K562 (cell line): ENCODE measurements around the gene LMOD1. TPM values are rescaled to one million over a fixed set of nuclear protein-coding genes. Genes with fewer than 3 reads are reported as not detected.

Experiments
- ATAC-seq: fragments of 200-7000 bp; cut with Tn5 transposase; 3 replicates; pipeline ENCODE4 v1.9.1; 2020; ENCODE audit warnings: moderate library complexity
- BruUV-seq: library from RNA; stranded (reverse); fragments of 400-500 nt; replicated peaks from 2 replicates; lab custom pipeline; 2021; lab: Mats Ljungman, UMichigan
- CTCF ChIA-PET: fragments of 300-600 bp; formaldehyde crosslinking; extraction: SDS; loops from one replicate; lab custom pipeline; 2021; ENCODE audit warnings: low intra/inter-chr PET ratio; lab: Yijun Ruan, JAX
- POLR2A ChIA-PET: fragments of 300-600, 350-650 bp; sonication (Branson Sonifier 250); formaldehyde crosslinking; extraction: SDS; loops from one replicate; lab custom pipeline; 2021; ENCODE audit warnings: antibody characterized with exemption, inconsistent platforms; lab: Yijun Ruan, JAX
- DNase-seq, 4 experiments: peaks; one replicate each; pipeline versions ENCODE4 v3.0.0 to v3.0.0-alpha.2; 2011 to 2018; ENCODE audit warnings: low spot score in 3 of 4, mixed read lengths in 3 of 4; ENCODE audit errors: extremely low read depth in 1 of 4
- FAIRE-seq: peaks from 2 replicates; lab custom pipeline; 2011; peaks lifted over from hg19 to GRCh38; lab: Jason Lieb, UNC
- H2AFZ ChIP-seq: 2 replicates; pipeline ENCODE4 v1.6.0; 2011; ENCODE audit warnings: low read depth, low read length, control low read depth, inconsistent platforms
- H3K27ac ChIP-seq: fragments of 200-600 bp; 3 replicates; pipeline ENCODE4 v1.8.0; 2011; ENCODE audit warnings: low read depth, mild to moderate bottlenecking, control low read depth, inconsistent platforms, low read length, moderate library complexity, mixed read lengths; ENCODE audit errors: extremely low read depth
- H3K27me3 ChIP-seq, 2 experiments: fragments of 300-600 bp in 1 of 2; 2 replicates in 1 of 2; 3 replicates in 1 of 2; pipeline versions ENCODE4 v1.6.0 to v1.8.0; 2011; ENCODE audit warnings: inconsistent platforms in 2 of 2, low read length in 2 of 2, mild to moderate bottlenecking in 1 of 2, mixed read lengths in 1 of 2, moderate library complexity in 1 of 2; ENCODE audit not compliant: control insufficient read depth in 2 of 2, insufficient read depth in 2 of 2
- H3K36me3 ChIP-seq: fragments of 300-600 bp; 3 replicates; pipeline ENCODE4 v1.8.0; 2011; ENCODE audit warnings: mild to moderate bottlenecking, low read length, inconsistent platforms; ENCODE audit not compliant: control insufficient read depth, insufficient read depth
- H3K4me1 ChIP-seq, 2 experiments: fragments of 200-600 bp in 1 of 2; replicated peaks in 1 of 2; 2 replicates in 1 of 2; 3 replicates in 1 of 2; pipeline versions ENCODE4 v1.5.1 to v1.8.0; 2011; ENCODE audit warnings: inconsistent platforms in 2 of 2, low read length in 2 of 2, mild to moderate bottlenecking in 1 of 2, mixed read lengths in 1 of 2, moderate library complexity in 1 of 2; ENCODE audit not compliant: control insufficient read depth in 2 of 2, insufficient read depth in 2 of 2
- H3K4me2 ChIP-seq: 2 replicates; pipeline ENCODE4 v1.6.1; 2011; ENCODE audit warnings: low read length, control low read depth, inconsistent platforms, mixed read lengths; ENCODE audit not compliant: insufficient read depth
- H3K4me3 ChIP-seq: fragments of 200-600 bp; sonication (generic), shearing (Covaris generic); 2 replicates; pipeline ENCODE4 v1.5.1; 2016; ENCODE audit warnings: control low read depth, inconsistent platforms
- H3K79me2 ChIP-seq: fragments of 200-600 bp; 3 replicates; pipeline ENCODE4 v1.8.0; 2011; ENCODE audit warnings: low read length, inconsistent platforms; ENCODE audit not compliant: control insufficient read depth, insufficient read depth
- H3K9ac ChIP-seq, 2 experiments: 2 replicates each; pipeline versions ENCODE4 v1.6.0 to v1.6.1; 2011; ENCODE audit warnings: low read depth in 2 of 2, low read length in 2 of 2, control low read depth in 1 of 2, inconsistent platforms in 1 of 2, mild to moderate bottlenecking in 1 of 2, mixed read lengths in 1 of 2; ENCODE audit not compliant: insufficient read depth in 1 of 2
- H3K9me1 ChIP-seq: one replicate; pipeline ENCODE4 v1.6.0; 2011; ENCODE audit warnings: inconsistent platforms, mild to moderate bottlenecking, low read length, moderate library complexity; ENCODE audit not compliant: control insufficient read depth, insufficient read depth
- H3K9me3 ChIP-seq: replicated peaks from 2 replicates; pipeline ENCODE4 v1.5.1; 2011; ENCODE audit warnings: low read depth, low read length, inconsistent platforms; ENCODE audit not compliant: control insufficient read depth, insufficient read depth
- H4K20me1 ChIP-seq: replicated peaks from 2 replicates; pipeline ENCODE4 v1.6.1; 2011; ENCODE audit warnings: low read length, inconsistent platforms, mixed read lengths; ENCODE audit not compliant: control insufficient read depth, insufficient read depth
- CBFA2T3 ChIP-seq: fragments of 450-650 bp; IDR thresholded peaks from 2 replicates; pipeline ENCODE4 v1.6.1; 2017
- DPF2 ChIP-seq: fragments of 450-650 bp; IDR thresholded peaks from 2 replicates; pipeline ENCODE4 v1.6.1; 2016
- HDAC1 ChIP-seq, 2 experiments: fragments of 450-650 bp; IDR thresholded peaks; 2 replicates each; pipeline ENCODE4 v1.6.1; 2016 to 2017; ENCODE audit warnings: inconsistent platforms in 1 of 2, mild to moderate bottlenecking in 1 of 2, moderate library complexity in 1 of 2
- IRF1 ChIP-seq: sonication (generic); formaldehyde crosslinking; IDR thresholded peaks from 2 replicates; pipeline ENCODE4 v1.8.0; 2022; ENCODE audit warnings: missing genetic modification reagents, mild to moderate bottlenecking, borderline replicate concordance
- THRAP3 ChIP-seq: fragments of 450-650 bp; IDR thresholded peaks from 2 replicates; pipeline ENCODE4 v1.6.1; 2016; ENCODE audit warnings: mild to moderate bottlenecking, inconsistent platforms, borderline replicate concordance
- TRIM24 ChIP-seq, 2 experiments: fragments of 450-650 bp; IDR thresholded peaks; 2 replicates each; pipeline ENCODE4 v1.6.1; 2016
- TRIM25 ChIP-seq: fragments of 450-650 bp; IDR thresholded peaks from 2 replicates; pipeline ENCODE4 v1.7.0; 2016; ENCODE audit warnings: borderline replicate concordance
- ZBTB17 ChIP-seq: fragments of 450-650 bp; formaldehyde crosslinking; IDR thresholded peaks from 2 replicates; pipeline ENCODE4 v1.4.0; 2020; ENCODE audit warnings: mild to moderate bottlenecking
- ZNF431 ChIP-seq: sonication (generic); formaldehyde crosslinking; IDR thresholded peaks from 2 replicates; pipeline ENCODE4 v1.8.0; 2022; ENCODE audit warnings: mild to moderate bottlenecking, missing genetic modification reagents
- WGBS: fragments of 100-300 bp; shearing (Covaris generic); methylation state at CpG from one replicate; pipeline ENCODE4 v1.1.6; 2016; ENCODE audit warnings: low coverage, mixed read lengths; ENCODE audit not compliant: insufficient coverage; ENCODE audit errors: missing lambda C conversion rate; 5-methylcytosine and 5-hydroxymethylcytosine counted together
- in situ Hi-C: fragments of 300-500 bp; cut with MboI; formaldehyde crosslinking; loops from 4 replicates; pipeline ENCODE4 v1.15.0; 2018; ENCODE audit warnings: inconsistent platforms, mixed read lengths
- intact Hi-C: fragments of 100-400 bp; cut with micrococcal nuclease; formaldehyde crosslinking; loops from 2 replicates; pipeline ENCODE4 v1.14.2; 2022
- polyA plus RNA-seq, 8 experiments: library from polyadenylated mRNA; depleted of rRNA in 4 of 8; stranded (reverse) in 5 of 8; unstranded in 3 of 8; fragments of >200 nt; fragmentation: Nextera tagmentation in 2 of 8; fragmentation: Illumina TruSeq in 1 of 8; extraction: Ambion mirVana in 2 of 8; extraction: Trizol in 1 of 8; gene quantifications; 2 replicates each; pipeline versions ENCODE4 v1.2.1 to v1.2.3, GENCODE V29; 2011 to 2014; ENCODE audit warnings: inconsistent platforms in 1 of 8, missing spikeins in 1 of 8
- total RNA-seq, 7 experiments: library from RNA; depleted of rRNA in 6 of 7; stranded (reverse); fragments of >200 nt in 6 of 7; fragmentation: Illumina TruSeq in 2 of 7; extraction: Trizol in 2 of 7; gene quantifications; 2 replicates each; pipeline versions ENCODE4 v1.2.1 to v1.2.3, GENCODE V29; 2011 to 2021; ENCODE audit warnings: low replicate concordance in 1 of 7
- TF ChIP-seq, protein P1 (sequence below): sonication (generic); formaldehyde crosslinking; IDR thresholded peaks from 2 replicates; pipeline ENCODE4 v1.8.1; 2023; ENCODE audit warnings: mild to moderate bottlenecking, missing genetic modification reagents
- TF ChIP-seq, protein P2 (sequence below): fragments of 250-450 bp; sonication (Bioruptor Pico); IDR thresholded peaks from 2 replicates; pipeline ENCODE4 v1.4.0; 2020; ENCODE audit warnings: mild to moderate bottlenecking
- TF ChIP-seq, protein P3 (sequence below): fragments of 450-650 bp; IDR thresholded peaks from 2 replicates; pipeline ENCODE4 v1.6.1; 2016; ENCODE audit warnings: borderline replicate concordance

The LMOD1 gene
- total and polyA plus RNA-seq, 9 of the 15 experiments (the other 6 are each of a cell fraction or from before 2014, with no cell fraction given) = 0.03 to 0.54 (median 0.38) TPM; not detected in 1

GRCh38 chr1:201968202-201968925 lies 22.0 kb upstream of the LMOD1 start:
- POLR2A ChIA-PET = interaction anchor here (0.6 to 2.4 kb wide), 15 partner anchors 11 to 439 kb away, joined by 3 to 9 read pairs (median 3); partner anchors contain the start of genes RNPEP and TIMM17A
- H2AFZ ChIP-seq = no peak overlapping the region
- H3K9me3 ChIP-seq = no peaks in the 10 kb centered on the region
- CTCF ChIA-PET = interaction anchor here (1.0 kb wide), 1 partner anchor 73 kb away, joined by 3 read pairs; no protein-coding TSS in a partner anchor
- H3K4me3 ChIP-seq = no peak overlapping the region
- DNase-seq = no peak
- no peak for FAIRE-seq
- peaks cover 68% of the 10 kb centered on the region for H3K36me3 ChIP-seq
- no peak overlapping the region for H3K27ac ChIP-seq
- intact Hi-C loops (loop anchor here (2.0 kb wide), 1 partner anchor 14 kb away; the partner anchor contains the start of gene TIMM17A), in situ Hi-C loops (no loop called here)
- no TSS peak for BruUV-seq
- H4K20me1 ChIP-seq = no peaks in the 10 kb centered on the region; the same call in none of the 2 replicates
- no peaks in the 10 kb centered on the region for H3K9me1 ChIP-seq
- H3K79me2 ChIP-seq = peaks cover 26% of the 10 kb centered on the region
- 63% methylated on average over 16 of the region's 16 CpGs for WGBS
- ATAC-seq = no peak
- no peaks in the 10 kb centered on the region; a peak in 1 of 5 replicates for H3K4me1 ChIP-seq
- H3K9ac ChIP-seq = no peak overlapping the region
- no peaks in the 10 kb centered on the region for H3K27me3 ChIP-seq
- H3K4me2 ChIP-seq = no peak overlapping the region
- TF ChIP-seq, protein P1, sequence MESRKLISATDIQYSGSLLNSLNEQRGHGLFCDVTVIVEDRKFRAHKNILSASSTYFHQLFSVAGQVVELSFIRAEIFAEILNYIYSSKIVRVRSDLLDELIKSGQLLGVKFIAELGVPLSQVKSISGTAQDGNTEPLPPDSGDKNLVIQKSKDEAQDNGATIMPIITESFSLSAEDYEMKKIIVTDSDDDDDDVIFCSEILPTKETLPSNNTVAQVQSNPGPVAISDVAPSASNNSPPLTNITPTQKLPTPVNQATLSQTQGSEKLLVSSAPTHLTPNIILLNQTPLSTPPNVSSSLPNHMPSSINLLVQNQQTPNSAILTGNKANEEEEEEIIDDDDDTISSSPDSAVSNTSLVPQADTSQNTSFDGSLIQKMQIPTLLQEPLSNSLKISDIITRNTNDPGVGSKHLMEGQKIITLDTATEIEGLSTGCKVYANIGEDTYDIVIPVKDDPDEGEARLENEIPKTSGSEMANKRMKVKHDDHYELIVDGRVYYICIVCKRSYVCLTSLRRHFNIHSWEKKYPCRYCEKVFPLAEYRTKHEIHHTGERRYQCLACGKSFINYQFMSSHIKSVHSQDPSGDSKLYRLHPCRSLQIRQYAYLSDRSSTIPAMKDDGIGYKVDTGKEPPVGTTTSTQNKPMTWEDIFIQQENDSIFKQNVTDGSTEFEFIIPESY (CRISPR knock-in tag) = peak; percentile 87
- TF ChIP-seq ZBTB17 (CRISPR knock-in tag) (no peak), TRIM24 (IDR thresholded peaks at IDR 0.05) (no peak), CBFA2T3 (0 out of 2 replicates have a peak, but pooled peaks have one; percentile 20), ZNF431 (CRISPR knock-in tag) (0 out of 2 replicates have a peak, but pooled peaks have one; percentile 36), HDAC1 (IDR thresholded peaks at IDR 0.05) (peak in 1 of 2 experiments; percentile 78; a peak in 1 of 4 replicates), IRF1 (0 out of 2 replicates have a peak, but pooled peaks have one; percentile 57), THRAP3 (no peak), TRIM25 (no peak), DPF2 (0 out of 2 replicates have a peak, but pooled peaks have one; percentile 16)
- TF ChIP-seq, protein P2, sequence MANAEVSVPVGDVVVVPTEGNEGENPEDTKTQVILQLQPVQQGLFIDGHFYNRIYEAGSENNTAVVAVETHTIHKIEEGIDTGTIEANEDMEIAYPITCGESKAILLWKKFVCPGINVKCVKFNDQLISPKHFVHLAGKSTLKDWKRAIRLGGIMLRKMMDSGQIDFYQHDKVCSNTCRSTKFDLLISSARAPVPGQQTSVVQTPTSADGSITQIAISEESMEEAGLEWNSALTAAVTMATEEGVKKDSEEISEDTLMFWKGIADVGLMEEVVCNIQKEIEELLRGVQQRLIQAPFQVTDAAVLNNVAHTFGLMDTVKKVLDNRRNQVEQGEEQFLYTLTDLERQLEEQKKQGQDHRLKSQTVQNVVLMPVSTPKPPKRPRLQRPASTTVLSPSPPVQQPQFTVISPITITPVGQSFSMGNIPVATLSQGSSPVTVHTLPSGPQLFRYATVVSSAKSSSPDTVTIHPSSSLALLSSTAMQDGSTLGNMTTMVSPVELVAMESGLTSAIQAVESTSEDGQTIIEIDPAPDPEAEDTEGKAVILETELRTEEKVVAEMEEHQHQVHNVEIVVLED (CRISPR knock-in tag) = no peak
- TF ChIP-seq, protein P3, sequence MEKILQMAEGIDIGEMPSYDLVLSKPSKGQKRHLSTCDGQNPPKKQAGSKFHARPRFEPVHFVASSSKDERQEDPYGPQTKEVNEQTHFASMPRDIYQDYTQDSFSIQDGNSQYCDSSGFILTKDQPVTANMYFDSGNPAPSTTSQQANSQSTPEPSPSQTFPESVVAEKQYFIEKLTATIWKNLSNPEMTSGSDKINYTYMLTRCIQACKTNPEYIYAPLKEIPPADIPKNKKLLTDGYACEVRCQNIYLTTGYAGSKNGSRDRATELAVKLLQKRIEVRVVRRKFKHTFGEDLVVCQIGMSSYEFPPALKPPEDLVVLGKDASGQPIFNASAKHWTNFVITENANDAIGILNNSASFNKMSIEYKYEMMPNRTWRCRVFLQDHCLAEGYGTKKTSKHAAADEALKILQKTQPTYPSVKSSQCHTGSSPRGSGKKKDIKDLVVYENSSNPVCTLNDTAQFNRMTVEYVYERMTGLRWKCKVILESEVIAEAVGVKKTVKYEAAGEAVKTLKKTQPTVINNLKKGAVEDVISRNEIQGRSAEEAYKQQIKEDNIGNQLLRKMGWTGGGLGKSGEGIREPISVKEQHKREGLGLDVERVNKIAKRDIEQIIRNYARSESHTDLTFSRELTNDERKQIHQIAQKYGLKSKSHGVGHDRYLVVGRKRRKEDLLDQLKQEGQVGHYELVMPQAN = no peak
